ENCODE data around the gene MAMSTR. TPM values are rescaled to one million over a fixed set of nuclear protein-coding genes. Genes with fewer than 3 reads are reported as not detected.

Gene MAMSTR
- total and polyA plus RNA-seq, 2 experiments from 2014 or later, result 0.22 to 2.7 TPM

DNA sequence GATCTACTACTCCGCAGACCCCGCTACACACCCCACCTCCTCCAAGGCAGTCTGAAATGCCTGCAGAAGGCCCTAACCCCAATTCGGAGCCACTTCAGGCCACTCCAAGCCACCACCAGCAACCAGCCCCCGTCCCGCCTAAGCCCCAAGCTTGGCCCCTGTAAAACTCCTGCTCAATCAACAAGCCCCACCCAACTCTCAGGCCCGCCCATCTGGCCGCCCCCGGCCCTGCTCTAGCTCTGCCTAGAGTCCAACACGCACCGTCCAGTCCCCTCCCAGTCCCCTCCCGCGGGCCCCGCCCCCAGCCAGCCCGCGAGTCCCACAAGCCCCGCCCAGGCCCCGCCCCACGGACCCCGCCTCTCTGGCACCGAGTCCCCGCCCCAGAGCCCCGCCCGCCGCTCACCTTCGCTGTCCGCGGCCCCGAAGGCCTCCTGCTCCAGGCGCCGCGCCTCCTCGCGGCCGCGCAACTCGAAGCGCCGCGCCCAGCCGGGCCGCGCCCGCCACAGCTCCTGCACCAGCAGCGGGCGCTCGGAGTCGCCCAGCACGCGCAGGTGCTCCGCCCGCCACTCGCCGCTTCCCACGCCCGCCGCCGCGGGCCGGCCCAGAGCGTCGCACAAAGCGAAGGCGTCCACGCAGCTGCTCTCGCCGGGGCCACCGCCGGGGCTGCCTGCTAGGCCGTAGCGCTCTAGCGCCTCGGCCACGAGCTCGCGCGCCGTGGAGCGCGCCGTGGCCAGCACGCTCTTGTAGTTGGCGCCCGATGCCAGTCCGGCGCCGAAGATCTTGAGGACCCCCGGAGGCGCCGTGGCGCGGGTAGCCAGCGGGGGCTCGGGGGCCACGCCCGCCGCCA is 19.3 kb upstream of the MAMSTR start:
- H4K20me1 ChIP-seq (ENCODE audit: insufficient read depth), result no peaks in the 10 kb centered on the region
- 4 to 8% methylated on average over 62 to 87 of the region's 96 CpGs for WGBS, 2 experiments (ENCODE audit: low coverage in 1 of 2, low lambda C conversion rate in 2 of 2, missing lambda C conversion rate in 2 of 2)
- H3K4me1 ChIP-seq (ENCODE audit: insufficient read depth), result no peaks in the 10 kb centered on the region
- no peaks in the 10 kb centered on the region for H3K9me2 ChIP-seq (ENCODE audit: insufficient read depth)
- in situ Hi-C loops (cut with MboI), result no loop called here
- no peak overlapping the region for H3K27ac ChIP-seq
- TF ChIP-seq EZH2phosphoT487 (IDR thresholded peaks at IDR 0.05; ENCODE audit: insufficient read depth, low read depth), result no peak
- TF ChIP-seq EZH2 (IDR thresholded peaks at IDR 0.05; ENCODE audit: insufficient read depth, poor library complexity, severe bottlenecking), result no peak
- no peak overlapping the region for H3K9ac ChIP-seq
- no peaks in the 10 kb centered on the region for H3K9me3 ChIP-seq (ENCODE audit: low read depth)
- peaks cover 6% of the 10 kb centered on the region; the same call in 1 of the 2 replicates for H3K27me3 ChIP-seq (replicated peaks; ENCODE audit: insufficient read depth)
- H3K79me2 ChIP-seq (ENCODE audit: insufficient read depth), result no peaks in the 10 kb centered on the region
- H3K36me3 ChIP-seq (ENCODE audit: low read depth), result no peaks in the 10 kb centered on the region
- peak overlapping the region; percentile 70 for H3K4me2 ChIP-seq (ENCODE audit: unreplicated experiment)
- H2AFZ ChIP-seq, result peak overlapping the region; percentile 56
- peaks cover 4% of the 10 kb centered on the region; the same call in 1 of the 2 replicates for H3F3A ChIP-seq (ENCODE audit: insufficient read depth)
- DNase-seq, result peak; percentile 81
- peak overlapping the region; percentile 50 for H3K4me3 ChIP-seq

DNA sequence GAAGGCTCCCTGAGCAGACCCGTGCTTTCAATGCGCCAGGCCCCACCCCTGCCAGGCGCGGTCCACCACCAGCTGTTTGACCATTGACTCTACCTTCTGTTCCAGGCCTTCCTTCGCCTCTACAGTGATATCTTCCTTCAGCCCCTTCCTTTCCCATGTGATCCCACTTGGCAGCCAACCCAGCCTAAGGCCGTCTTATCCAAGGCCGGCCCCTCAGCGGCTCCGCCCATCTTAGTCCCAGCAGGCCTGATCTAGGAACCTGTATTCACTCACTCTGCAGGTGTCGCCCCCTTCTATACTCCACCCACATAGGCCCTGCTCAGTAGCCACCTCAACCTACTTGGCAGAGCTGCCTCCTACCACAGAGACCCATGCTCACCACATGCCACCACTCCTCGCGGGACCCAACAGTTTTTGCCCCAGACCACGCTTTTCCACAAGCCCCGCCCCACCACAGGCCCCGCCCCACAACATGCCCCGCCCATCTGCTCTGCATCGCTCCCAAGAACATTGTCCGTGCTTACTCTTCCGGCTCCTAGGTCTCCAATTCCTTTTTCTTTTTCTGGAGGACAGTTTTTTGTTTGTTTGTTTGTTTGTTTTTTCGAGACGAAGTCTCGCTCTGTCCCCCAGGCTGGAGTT is 18.0 kb upstream of the MAMSTR start:
- Histone ChIP-seq H3K9me2 (ENCODE audit: insufficient read depth) (no peaks in the 10 kb centered on the region), H3K79me2 (ENCODE audit: insufficient read depth) (no peaks in the 10 kb centered on the region), H3K4me2 (ENCODE audit: unreplicated experiment) (no peak overlapping the region), H3K4me3 (no peak overlapping the region), H3K9me3 (ENCODE audit: low read depth) (no peaks in the 10 kb centered on the region), H4K20me1 (ENCODE audit: insufficient read depth) (no peaks in the 10 kb centered on the region), H3K27me3 (replicated peaks; ENCODE audit: insufficient read depth) (peaks cover 6% of the 10 kb centered on the region; the same call in 1 of the 2 replicates), H3K9ac (no peak overlapping the region), H3K27ac (no peak overlapping the region), H2AFZ (no peak overlapping the region), H3K4me1 (ENCODE audit: insufficient read depth) (no peaks in the 10 kb centered on the region), H3K36me3 (ENCODE audit: low read depth) (no peaks in the 10 kb centered on the region), H3F3A (ENCODE audit: insufficient read depth) (peaks cover 4% of the 10 kb centered on the region; the same call in 1 of the 2 replicates)
- no peak for DNase-seq
- TF ChIP-seq EZH2phosphoT487 (IDR thresholded peaks at IDR 0.05; ENCODE audit: insufficient read depth, low read depth), result no peak
- TF ChIP-seq EZH2 (IDR thresholded peaks at IDR 0.05; ENCODE audit: insufficient read depth, poor library complexity, severe bottlenecking), result no peak
- WGBS, 2 experiments (ENCODE audit: low coverage in 1 of 2, low lambda C conversion rate in 2 of 2, missing lambda C conversion rate in 2 of 2), result 71 to 72% methylated on average over 22 of the region's 22 CpGs
- in situ Hi-C loops (cut with MboI), result no loop called here

DNA sequence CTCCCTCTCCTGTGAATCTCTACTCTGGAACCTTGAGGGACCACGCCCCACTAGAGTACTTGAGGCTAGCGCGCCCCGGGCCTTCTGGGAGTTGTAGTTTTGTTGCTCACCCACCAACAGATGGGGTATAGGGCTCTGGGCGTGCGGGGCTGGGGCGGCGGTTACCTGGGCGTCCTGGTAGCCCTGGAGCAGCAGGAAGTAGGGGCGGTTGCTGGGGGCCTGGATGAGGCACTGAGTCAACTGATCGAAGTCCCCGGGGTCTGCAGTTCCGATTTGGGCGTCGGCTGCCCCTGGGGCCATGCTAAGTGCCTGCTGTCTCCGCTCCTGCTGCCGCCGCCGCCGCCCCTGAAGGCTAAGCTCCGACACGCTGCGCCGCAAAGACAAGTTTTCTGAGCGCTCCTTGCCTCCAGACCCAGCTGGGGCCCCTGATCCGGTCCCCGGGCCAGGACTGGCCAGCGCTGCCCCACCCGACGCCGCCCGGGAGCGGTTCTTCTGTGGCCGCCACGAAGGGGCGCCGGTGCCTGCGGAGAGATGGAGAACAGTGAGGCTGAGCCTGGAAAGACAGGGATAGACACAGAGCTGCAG is 15.6 kb upstream of the MAMSTR start:
- H2AFZ ChIP-seq, result 0 out of 2 replicates have a peak overlapping the region, but pooled peaks have one; percentile 44
- H3K4me3 ChIP-seq, result peak overlapping the region; percentile 13; the same call in 1 of the 2 replicates
- WGBS, 2 experiments (ENCODE audit: low coverage in 1 of 2, low lambda C conversion rate in 2 of 2, missing lambda C conversion rate in 2 of 2), result 8 to 10% methylated on average over 32 to 37 of the region's 38 CpGs

DNA sequence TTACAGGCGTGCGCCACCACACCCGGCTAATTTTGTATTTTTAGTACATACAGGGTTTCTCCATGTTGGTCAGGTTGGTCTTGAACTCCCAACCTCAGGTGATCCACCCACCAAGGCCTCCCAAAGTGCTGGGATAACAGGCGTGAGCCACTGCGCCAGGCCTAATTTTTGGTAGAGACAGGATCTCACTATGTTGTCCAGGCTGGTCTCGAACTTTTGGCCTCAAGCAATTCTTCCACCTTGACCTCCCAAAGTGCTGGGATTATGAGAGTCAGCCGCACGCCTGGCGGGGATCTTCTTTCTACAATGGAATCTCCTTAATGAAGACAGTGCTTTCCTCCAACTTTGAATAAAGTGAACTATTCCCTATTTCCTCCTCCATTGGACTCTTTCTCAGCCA is 15.1 kb upstream of the MAMSTR start:
- no peak overlapping the region for H3K4me2 ChIP-seq (ENCODE audit: unreplicated experiment)
- no peaks in the 10 kb centered on the region for H4K20me1 ChIP-seq (ENCODE audit: insufficient read depth)
- 73 to 79% methylated on average over 9 of the region's 9 CpGs for WGBS, 2 experiments (ENCODE audit: low coverage in 1 of 2, low lambda C conversion rate in 2 of 2, missing lambda C conversion rate in 2 of 2)

More for the DNA sequence above, 15.6 kb upstream of the MAMSTR start:
- Histone ChIP-seq H3K36me3 (ENCODE audit: low read depth) (no peaks in the 10 kb centered on the region), H3K4me2 (ENCODE audit: unreplicated experiment) (no peak overlapping the region), H3K79me2 (ENCODE audit: insufficient read depth) (no peaks in the 10 kb centered on the region), H3K9me3 (ENCODE audit: low read depth) (no peaks in the 10 kb centered on the region), H3K27ac (no peak overlapping the region), H3K27me3 (replicated peaks; ENCODE audit: insufficient read depth) (peaks cover 6% of the 10 kb centered on the region; the same call in 1 of the 2 replicates), H3K4me1 (ENCODE audit: insufficient read depth) (no peaks in the 10 kb centered on the region), H3K9ac (no peak overlapping the region), H3F3A (ENCODE audit: insufficient read depth) (peaks cover 4% of the 10 kb centered on the region; the same call in 1 of the 2 replicates), H3K9me2 (ENCODE audit: insufficient read depth) (no peaks in the 10 kb centered on the region), H4K20me1 (ENCODE audit: insufficient read depth) (no peaks in the 10 kb centered on the region)
- TF ChIP-seq EZH2 (IDR thresholded peaks at IDR 0.05; ENCODE audit: insufficient read depth, poor library complexity, severe bottlenecking) (no peak), EZH2phosphoT487 (IDR thresholded peaks at IDR 0.05; ENCODE audit: insufficient read depth, low read depth) (no peak)
- in situ Hi-C loops (cut with MboI), result no loop called here
- DNase-seq, result peak; percentile 50

More for the DNA sequence above, 15.1 kb upstream of the MAMSTR start:
- H3K9me3 ChIP-seq (ENCODE audit: low read depth), result no peaks in the 10 kb centered on the region
- DNase-seq, result no peak
- no peak overlapping the region for H2AFZ ChIP-seq
- H3K9me2 ChIP-seq (ENCODE audit: insufficient read depth), result no peaks in the 10 kb centered on the region
- peaks cover 6% of the 10 kb centered on the region; the same call in 1 of the 2 replicates for H3K27me3 ChIP-seq (replicated peaks; ENCODE audit: insufficient read depth)
- H3K27ac ChIP-seq, result no peak overlapping the region
- H3K9ac ChIP-seq, result no peak overlapping the region
- in situ Hi-C loops (cut with MboI), result no loop called here
- H3K4me1 ChIP-seq (ENCODE audit: insufficient read depth), result no peaks in the 10 kb centered on the region
- TF ChIP-seq EZH2phosphoT487 (IDR thresholded peaks at IDR 0.05; ENCODE audit: insufficient read depth, low read depth) (no peak), EZH2 (IDR thresholded peaks at IDR 0.05; ENCODE audit: insufficient read depth, poor library complexity, severe bottlenecking) (no peak)
- no peaks in the 10 kb centered on the region for H3K79me2 ChIP-seq (ENCODE audit: insufficient read depth)
- no peaks in the 10 kb centered on the region for H3K36me3 ChIP-seq (ENCODE audit: low read depth)
- H3F3A ChIP-seq (ENCODE audit: insufficient read depth), result peaks cover 4% of the 10 kb centered on the region; the same call in 1 of the 2 replicates
- H3K4me3 ChIP-seq, result no peak overlapping the region

All from GM23248 (cell line).